ENCODE results near the gene SEMA4A.

GRCh38 chr1:156198831-156199349 is 45.5 kb downstream of the SEMA4A start:
- no peak for TF ChIP-seq REST (IDR thresholded peaks at IDR 0.05; ENCODE audit: insufficient read depth in 1 of 2, low read depth in 2 of 2, low read length in 2 of 2)
- TF ChIP-seq SIN3A (IDR thresholded peaks at IDR 0.05; ENCODE audit: borderline replicate concordance, insufficient read depth, low read length): no peak
- no peak for TF ChIP-seq POLR2AphosphoS5 (IDR thresholded peaks at IDR 0.05; ENCODE audit: low read depth, low read length)
- no peak for TF ChIP-seq TAF1 (IDR thresholded peaks at IDR 0.05; ENCODE audit: borderline replicate concordance, insufficient read depth, low read length)

Data from PFSK-1 (cell line).